Stomach (tissue), 9 donors: ENCODE data around the gene ZFX. TPM values are rescaled to one million over a fixed set of nuclear protein-coding genes. Genes with fewer than 3 reads are reported as not detected.

Experiments
- DNase-seq, 2 donors: peaks; one replicate each; pipeline versions ENCODE4 v3.0.0 to v3.0.0-alpha.2; 2013 to 2019
- H3K27ac ChIP-seq, 5 donors: fragments of 200-600 bp in 4 of 5; sonication (generic) in 4 of 5; one replicate each; pipeline ENCODE4 v1.5.1; 2013 to 2019; ENCODE audit warnings: mild to moderate bottlenecking in 1 of 5, moderate library complexity in 1 of 5
- H3K27me3 ChIP-seq, 3 donors: fragments of 200-600 bp; sonication (generic); one replicate each; pipeline ENCODE4 v1.5.1; 2017 to 2019; ENCODE audit warnings: mixed run types in 1 of 3
- H3K36me3 ChIP-seq, 4 donors: fragments of 200-600 bp; sonication (generic); 1 replicate in 3 of 4; 2 replicates in 1 of 4; pipeline ENCODE4 v1.5.1; 2016 to 2019
- H3K4me1 ChIP-seq, 4 donors: fragments of 200-600 bp; sonication (generic); one replicate each; pipeline ENCODE4 v1.5.1; 2016 to 2019
- H3K4me3 ChIP-seq, 4 donors: fragments of 200-600 bp; sonication (generic) in 3 of 4; one replicate each; pipeline ENCODE4 v1.5.1; 2016 to 2019; ENCODE audit warnings: mild to moderate bottlenecking in 1 of 4
- H3K9me3 ChIP-seq, 4 donors: fragments of 200-600 bp; sonication (generic); one replicate each; pipeline ENCODE4 v1.5.1; 2016 to 2019
- CTCF ChIP-seq, 7 experiments: fragments of 450-650 bp in 4 of 7; fragments of 200-600 bp in 3 of 7; sonication (generic) in 3 of 7; IDR thresholded peaks; one replicate each; pipeline ENCODE4 v1.5.1; 2016 to 2019; ENCODE audit warnings: antibody characterized with exemption in 7 of 7, control low read depth in 2 of 7, mild to moderate bottlenecking in 1 of 7
- EP300 ChIP-seq: sonication (generic); formaldehyde crosslinking; IDR thresholded peaks from one replicate; pipeline ENCODE4 v1.6.1; 2017; ENCODE audit warnings: antibody characterized with exemption
- POLR2A ChIP-seq, 4 donors: fragments of 450-650 bp; IDR thresholded peaks; one replicate each; pipeline ENCODE4 v1.6.1; 2016; ENCODE audit warnings: antibody characterized with exemption in 4 of 4, control low read depth in 2 of 4, mild to moderate bottlenecking in 1 of 4, moderate library complexity in 1 of 4
- POLR2AphosphoS5 ChIP-seq, 3 donors: sonication (generic); formaldehyde crosslinking; IDR thresholded peaks; one replicate each; pipeline ENCODE4 v1.6.1; 2016; ENCODE audit warnings: antibody characterized with exemption in 3 of 3
- WGBS, 5 donors: extraction: QIAGEN DNeasy Blood & Tissue Kit in 3 of 5; methylation state at CpG; one replicate each; pipeline versions ENCODE4 v1.1.5 to v1.1.7; 2013 to 2018; 5-methylcytosine and 5-hydroxymethylcytosine counted together
- intact Hi-C: fragments of 100-400 bp; cut with DNase I; formaldehyde crosslinking; loops from one replicate; pipeline ENCODE4 v1.15.1; 2023; ENCODE audit warnings: low total_unique reads
- polyA plus RNA-seq, 3 donors: library from polyadenylated mRNA; stranded (reverse); fragments of 200-250 nt; gene quantifications; one replicate each; pipeline ENCODE4 v1.2.3, GENCODE V29; 2013
- total RNA-seq, 5 donors: library from RNA; depleted of rRNA; stranded (reverse); fragments of >200 nt; gene quantifications; one replicate each; pipeline versions ENCODE4 v1.1.0 to v1.2.3, GENCODE V29; 2014 to 2016
- donor health status: healthy with polysubstance abuse.
- donor health status: Bipolar disorder and iron deficiency.
- donor health status: healthy.

The ZFX gene
- total and polyA plus RNA-seq, 8 donors = 3.8 to 73.6 (median 17.4) TPM

GRCh38 chrX:24207826-24208225 lies 58.3 kb downstream of the ZFX start:
- Histone ChIP-seq H3K27ac (no peak overlapping the region), H3K27me3 (no peaks in the 10 kb centered on the region), H3K4me3 (no peak overlapping the region), H3K36me3 (peaks cover 10 to 67% (median 61%) of the 10 kb centered on the region in 4 donors), H3K9me3 (no peaks in the 10 kb centered on the region), H3K4me1 (peaks cover 0 to 36% (median 6%) of the 10 kb centered on the region in 4 donors)
- intact Hi-C loops = no loop called here
- WGBS, 5 donors = 51 to 72% (median 51%) methylated on average over 2 of the region's 2 CpGs
- no peak for DNase-seq
- no peak for TF ChIP-seq POLR2A (IDR thresholded peaks at IDR 0.05)
- no peak for TF ChIP-seq CTCF (IDR thresholded peaks at IDR 0.05)
- TF ChIP-seq EP300 = no peak
- no peak for TF ChIP-seq POLR2AphosphoS5 (IDR thresholded peaks at IDR 0.05)

- no peak overlapping the region for H3K4me3 ChIP-seq
- peaks cover 0 to 29% (median 6%) of the 10 kb centered on the region in 4 donors for H3K4me1 ChIP-seq
- intact Hi-C loops = no loop called here
- no peak for TF ChIP-seq POLR2A (IDR thresholded peaks at IDR 0.05)
- no peak for TF ChIP-seq POLR2AphosphoS5 (IDR thresholded peaks at IDR 0.05)
- no peak for TF ChIP-seq CTCF (IDR thresholded peaks at IDR 0.05)
- no peak for TF ChIP-seq EP300
- H3K36me3 ChIP-seq = peaks cover 10 to 64% (median 59%) of the 10 kb centered on the region in 4 donors
- H3K9me3 ChIP-seq = no peaks in the 10 kb centered on the region
- H3K27me3 ChIP-seq = no peaks in the 10 kb centered on the region
- no peak overlapping the region for H3K27ac ChIP-seq
- no peak for DNase-seq
- WGBS, 5 donors = 91 to 96% (median 93%) methylated on average over 13 of the region's 13 CpGs
Measured at GRCh38 chrX:24208496-24209240, 59.1 kb downstream of the ZFX start.

- Histone ChIP-seq H3K27me3 (no peaks in the 10 kb centered on the region), H3K9me3 (no peaks in the 10 kb centered on the region), H3K36me3 (peaks cover 10 to 72% (median 63%) of the 10 kb centered on the region in 4 donors), H3K4me1 (peaks cover 0 to 13% (median 2%) of the 10 kb centered on the region in 4 donors), H3K27ac (no peak overlapping the region), H3K4me3 (no peak overlapping the region)
- WGBS, 5 donors = 69 to 88% (median 80%) methylated on average over 6 of the region's 6 CpGs
- DNase-seq = no peak
- intact Hi-C loops = no loop called here
- TF ChIP-seq POLR2A (IDR thresholded peaks at IDR 0.05) (no peak), EP300 (no peak), CTCF (IDR thresholded peaks at IDR 0.05) (no peak), POLR2AphosphoS5 (IDR thresholded peaks at IDR 0.05) (no peak)
Measured at GRCh38 chrX:24210190-24210589, 60.7 kb downstream of the ZFX start.

- DNase-seq = no peak
- Histone ChIP-seq H3K27ac (no peak overlapping the region), H3K27me3 (no peaks in the 10 kb centered on the region), H3K36me3 (peaks cover 10 to 46% (median 41%) of the 10 kb centered on the region in 4 donors), H3K4me1 (no peaks in the 10 kb centered on the region), H3K9me3 (no peaks in the 10 kb centered on the region), H3K4me3 (no peak overlapping the region)
- intact Hi-C loops = no loop called here
- 93 to 98% (median 94%) methylated on average over 4 of the region's 4 CpGs for WGBS, 5 donors
- TF ChIP-seq POLR2A (IDR thresholded peaks at IDR 0.05) (no peak), CTCF (IDR thresholded peaks at IDR 0.05) (no peak)
Measured at GRCh38 chrX:24214568-24214967, 65.0 kb downstream of the ZFX start.
